ENCODE measurements around the gene SNRNP200. TPM values are rescaled to one million over a fixed set of nuclear protein-coding genes. Genes with fewer than 3 reads are reported as not detected.

The SNRNP200 gene
- total RNA-seq, 2 donors from 2014 or later: 190 to 211 TPM

DNA sequence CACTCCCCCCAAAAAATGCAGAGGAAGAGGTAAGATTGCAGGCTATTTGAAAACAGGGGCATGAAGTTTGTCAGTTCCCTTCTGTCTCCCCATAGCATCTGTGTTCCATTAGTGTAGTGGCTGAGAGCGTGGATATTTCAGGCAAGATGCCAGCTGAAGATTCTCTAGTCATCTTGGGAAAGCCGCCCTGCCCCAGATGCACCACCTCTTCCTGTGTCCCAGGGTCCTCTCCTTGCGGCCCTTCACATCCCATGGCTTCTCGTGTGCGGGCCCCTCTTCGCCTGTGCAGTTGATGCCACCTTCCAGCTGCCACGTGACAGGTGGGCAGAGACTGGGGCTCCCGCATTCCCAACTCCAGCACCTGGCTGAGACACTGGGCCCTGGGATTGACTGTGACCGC, 55.7 kb downstream of the SNRNP200 start:
- Histone ChIP-seq H3K4me1 (ENCODE audit: control insufficient read depth, insufficient read depth, low read length) (no peaks in the 10 kb centered on the region), H3K9me3 (ENCODE audit: control insufficient read depth, low read length) (no peaks in the 10 kb centered on the region), H3K36me3 (ENCODE audit: control insufficient read depth, insufficient read depth, low read length) (peaks cover 22% of the 10 kb centered on the region), H3K27ac (ENCODE audit: low read depth, low read length) (no peak overlapping the region), H3K27me3 (ENCODE audit: control insufficient read depth, insufficient read depth, low read length, poor library complexity, severe bottlenecking) (no peaks in the 10 kb centered on the region), H3K9ac (ENCODE audit: extremely low read depth, low read length, poor library complexity, severe bottlenecking) (no peak overlapping the region), H3K4me3 (ENCODE audit: low read length) (no peak overlapping the region)
- DNase-seq: no peak
- no peaks in the 10 kb centered on the region for H3K9me3 Mint-ChIP-seq
- TF ChIP-seq, protein P1, sequence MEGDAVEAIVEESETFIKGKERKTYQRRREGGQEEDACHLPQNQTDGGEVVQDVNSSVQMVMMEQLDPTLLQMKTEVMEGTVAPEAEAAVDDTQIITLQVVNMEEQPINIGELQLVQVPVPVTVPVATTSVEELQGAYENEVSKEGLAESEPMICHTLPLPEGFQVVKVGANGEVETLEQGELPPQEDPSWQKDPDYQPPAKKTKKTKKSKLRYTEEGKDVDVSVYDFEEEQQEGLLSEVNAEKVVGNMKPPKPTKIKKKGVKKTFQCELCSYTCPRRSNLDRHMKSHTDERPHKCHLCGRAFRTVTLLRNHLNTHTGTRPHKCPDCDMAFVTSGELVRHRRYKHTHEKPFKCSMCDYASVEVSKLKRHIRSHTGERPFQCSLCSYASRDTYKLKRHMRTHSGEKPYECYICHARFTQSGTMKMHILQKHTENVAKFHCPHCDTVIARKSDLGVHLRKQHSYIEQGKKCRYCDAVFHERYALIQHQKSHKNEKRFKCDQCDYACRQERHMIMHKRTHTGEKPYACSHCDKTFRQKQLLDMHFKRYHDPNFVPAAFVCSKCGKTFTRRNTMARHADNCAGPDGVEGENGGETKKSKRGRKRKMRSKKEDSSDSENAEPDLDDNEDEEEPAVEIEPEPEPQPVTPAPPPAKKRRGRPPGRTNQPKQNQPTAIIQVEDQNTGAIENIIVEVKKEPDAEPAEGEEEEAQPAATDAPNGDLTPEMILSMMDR (conservative IDR thresholded peaks at IDR 0.05): no peak
- 95 to 99% methylated on average over 9 of the region's 9 CpGs for WGBS, 2 experiments (ENCODE audit: insufficient coverage in 1 of 2, insufficient read length in 1 of 2)
- H3K27me3 Mint-ChIP-seq (ENCODE audit: insufficient read depth): peaks cover 1% of the 10 kb centered on the region
- peaks cover 25% of the 10 kb centered on the region for H3K36me3 Mint-ChIP-seq (ENCODE audit: low read depth)
- no peak overlapping the region for H3K27ac Mint-ChIP-seq
- no peaks in the 10 kb centered on the region for H3K4me1 Mint-ChIP-seq
- no peak overlapping the region for H3K4me3 Mint-ChIP-seq

DNA sequence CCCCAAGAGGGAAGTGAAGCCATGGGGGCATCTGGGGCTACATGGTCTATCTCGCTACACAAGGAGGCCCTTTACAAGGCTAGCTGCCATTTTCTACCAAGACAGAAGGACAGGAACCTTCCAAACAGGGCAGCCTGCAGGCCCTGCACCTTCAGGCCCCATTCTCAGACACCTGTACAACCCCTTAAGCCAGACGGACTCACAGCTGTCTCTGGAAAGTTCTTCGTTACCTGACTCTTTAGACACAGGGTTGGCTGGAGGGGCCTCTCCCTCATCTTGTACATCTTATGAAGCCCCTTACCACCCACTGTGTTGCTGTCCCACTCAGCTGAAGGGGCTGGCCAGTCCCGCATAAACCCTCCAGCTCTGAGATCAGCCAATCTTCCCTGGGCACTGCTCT, 56.7 kb downstream of the SNRNP200 start:
- H3K27me3 Mint-ChIP-seq (ENCODE audit: insufficient read depth): peaks cover 1% of the 10 kb centered on the region
- TF ChIP-seq, protein P1 (conservative IDR thresholded peaks at IDR 0.05): no peak
- DNase-seq: no peak
- Histone ChIP-seq H3K9ac (ENCODE audit: extremely low read depth, low read length, poor library complexity, severe bottlenecking) (no peak overlapping the region), H3K27me3 (ENCODE audit: control insufficient read depth, insufficient read depth, low read length, poor library complexity, severe bottlenecking) (no peaks in the 10 kb centered on the region), H3K27ac (ENCODE audit: low read depth, low read length) (no peak overlapping the region), H3K9me3 (ENCODE audit: control insufficient read depth, low read length) (no peaks in the 10 kb centered on the region), H3K4me3 (ENCODE audit: low read length) (no peak overlapping the region), H3K36me3 (ENCODE audit: control insufficient read depth, insufficient read depth, low read length) (peaks cover 16% of the 10 kb centered on the region), H3K4me1 (ENCODE audit: control insufficient read depth, insufficient read depth, low read length) (no peaks in the 10 kb centered on the region)
- H3K9me3 Mint-ChIP-seq: no peaks in the 10 kb centered on the region
- peaks cover 19% of the 10 kb centered on the region for H3K36me3 Mint-ChIP-seq (ENCODE audit: low read depth)
- H3K4me1 Mint-ChIP-seq: no peaks in the 10 kb centered on the region
- no peak overlapping the region for H3K4me3 Mint-ChIP-seq
- 95 to 96% methylated on average over 3 to 4 of the region's 4 CpGs for WGBS, 2 experiments (ENCODE audit: insufficient coverage in 1 of 2, insufficient read length in 1 of 2)
- no peak overlapping the region for H3K27ac Mint-ChIP-seq

DNA sequence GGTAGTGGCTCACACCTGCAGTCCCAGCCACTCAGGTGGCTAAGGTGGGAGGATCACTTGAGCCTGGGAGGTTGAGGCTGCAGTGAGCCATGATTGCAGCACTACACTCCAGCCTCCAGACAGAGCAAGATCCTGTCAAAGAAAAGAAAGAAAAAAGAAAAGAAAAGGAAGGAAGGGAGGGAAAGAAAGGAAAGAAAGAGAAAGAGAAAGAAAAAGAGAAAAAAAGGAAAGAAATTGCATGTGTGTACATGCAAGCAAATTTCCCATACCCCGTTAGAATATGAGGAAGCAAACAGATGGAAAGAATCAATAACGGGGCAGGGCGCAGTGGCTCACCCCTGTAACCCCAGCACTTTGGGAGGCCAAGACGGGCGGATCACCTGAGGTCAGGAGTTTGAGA, 57.5 kb downstream of the SNRNP200 start:
- H3K36me3 ChIP-seq (ENCODE audit: control insufficient read depth, insufficient read depth, low read length): peaks cover 12% of the 10 kb centered on the region
- H3K4me3 ChIP-seq (ENCODE audit: low read length): no peak overlapping the region
- H3K9me3 Mint-ChIP-seq: no peaks in the 10 kb centered on the region
- 86 to 100% methylated on average over 3 to 5 of the region's 5 CpGs for WGBS, 2 experiments (ENCODE audit: insufficient coverage in 1 of 2, insufficient read length in 1 of 2)
- no peak overlapping the region for H3K9ac ChIP-seq (ENCODE audit: extremely low read depth, low read length, poor library complexity, severe bottlenecking)
- TF ChIP-seq, protein P1 (conservative IDR thresholded peaks at IDR 0.05): no peak
- H3K4me1 ChIP-seq (ENCODE audit: control insufficient read depth, insufficient read depth, low read length): no peaks in the 10 kb centered on the region
- no peaks in the 10 kb centered on the region for H3K4me1 Mint-ChIP-seq
- H3K27me3 ChIP-seq (ENCODE audit: control insufficient read depth, insufficient read depth, low read length, poor library complexity, severe bottlenecking): no peaks in the 10 kb centered on the region
- no peak overlapping the region for H3K4me3 Mint-ChIP-seq
- no peak for DNase-seq
- no peak overlapping the region for H3K27ac Mint-ChIP-seq
- no peaks in the 10 kb centered on the region for H3K9me3 ChIP-seq (ENCODE audit: control insufficient read depth, low read length)
- no peak overlapping the region for H3K27ac ChIP-seq (ENCODE audit: low read depth, low read length)
- peaks cover 12% of the 10 kb centered on the region for H3K36me3 Mint-ChIP-seq (ENCODE audit: low read depth)
- peaks cover 1% of the 10 kb centered on the region for H3K27me3 Mint-ChIP-seq (ENCODE audit: insufficient read depth)

Data from endodermal cell (in vitro differentiated cells).